ENCODE measurements around the gene NDUFB3.
"Not testable (repeated sequence)": the region's sequence is repeated elsewhere in the genome, so short reads cannot be mapped to it uniquely, and the experiment has no call there.

The NDUFB3 gene

DNA sequence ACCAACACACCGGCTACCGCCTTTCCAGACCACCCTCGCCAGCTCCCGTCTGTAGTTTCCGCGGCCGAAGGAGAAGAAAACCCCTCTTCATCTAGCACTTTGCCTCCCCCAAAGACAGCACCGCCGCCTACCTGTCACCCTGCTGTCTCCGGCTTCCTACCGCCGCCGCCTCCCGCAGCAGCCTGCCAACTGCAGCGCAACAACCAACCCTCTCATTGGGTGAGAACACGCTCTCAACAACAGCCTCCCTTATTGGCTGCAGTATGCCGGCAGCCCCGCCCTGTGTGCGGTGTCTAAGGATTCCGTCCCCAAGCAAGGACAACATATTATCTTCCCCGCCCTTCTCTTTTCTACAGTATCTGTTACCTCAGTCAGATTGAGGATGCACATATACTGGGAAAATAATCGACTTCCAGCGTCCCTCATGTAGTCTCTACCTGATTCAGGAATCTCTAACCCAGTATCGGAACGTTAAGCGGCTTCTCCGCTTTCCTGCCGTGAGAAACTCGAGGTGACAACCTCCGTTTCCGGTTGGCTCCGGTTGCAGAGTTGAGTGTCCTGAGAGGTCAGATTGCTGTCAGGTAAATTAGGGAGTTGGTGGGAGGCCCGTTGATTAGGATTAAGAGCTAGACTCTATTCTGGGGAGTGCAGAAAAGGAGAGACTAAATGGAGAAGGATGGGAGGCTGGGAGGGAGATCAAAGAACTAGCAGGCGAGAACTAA, at the start of gene NDUFB3, which contains the start of gene HYCC2:
Gene NDUFB3 (plus strand): TSS at position 523 of the 722 bp plus-strand sequence. CDS start 6,882 bp downstream, outside the sequence.
Gene HYCC2 (minus strand): TSS at position 193 of the 722 bp plus-strand sequence. CDS start 47,662 bp downstream, outside the sequence.
- peak; percentile 41 to 99 (median 86) for DNase-seq

DNA sequence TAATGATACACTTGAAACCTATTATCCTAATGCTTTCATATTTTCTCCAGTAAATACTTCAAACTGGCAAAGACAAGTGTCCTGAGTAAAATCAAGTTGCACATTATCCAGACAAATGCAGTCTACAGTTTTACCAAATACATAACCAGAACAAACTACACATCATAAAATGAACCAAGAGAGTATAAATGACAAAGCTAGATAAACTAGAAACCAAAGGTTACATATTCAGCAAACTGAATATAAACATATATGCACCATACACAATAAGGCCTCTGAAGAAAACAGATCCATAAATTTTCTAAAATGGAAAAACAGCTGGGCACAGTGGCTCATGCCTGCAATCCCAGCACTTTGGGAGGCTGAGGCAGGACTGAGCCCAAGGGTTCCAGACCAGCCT, 47.3 kb upstream of the NDUFB3 start:
- no peak for DNase-seq

DNA sequence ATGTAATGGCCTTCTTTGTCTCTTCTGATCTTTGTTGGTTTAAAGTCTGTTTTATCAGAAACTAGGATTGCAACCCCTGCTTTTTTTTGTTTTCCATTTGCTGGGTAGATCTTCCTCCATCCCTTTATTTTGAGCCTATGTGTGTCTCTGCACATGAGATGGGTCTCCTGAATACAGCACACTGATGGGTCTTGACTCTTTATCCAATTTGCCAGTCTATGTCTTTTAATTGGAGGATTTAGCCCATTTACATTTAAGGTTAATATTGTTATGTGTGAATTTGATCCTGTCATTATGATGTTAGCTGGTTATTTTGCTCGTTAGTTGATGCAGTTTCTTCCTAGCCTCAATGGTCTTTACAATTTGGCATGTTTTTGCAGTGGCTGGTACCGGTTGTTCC, 37.4 kb upstream of the NDUFB3 start:
- DNase-seq, result not testable (repeated sequence)

- DNase-seq, result not testable (repeated sequence)
These were observed 33.4 kb upstream of the NDUFB3 start for GRCh38 chr2:201038361-201038760.

- DNase-seq, result no peak
These were observed 32.9 kb upstream of the NDUFB3 start for GRCh38 chr2:201038855-201039254.

DNA sequence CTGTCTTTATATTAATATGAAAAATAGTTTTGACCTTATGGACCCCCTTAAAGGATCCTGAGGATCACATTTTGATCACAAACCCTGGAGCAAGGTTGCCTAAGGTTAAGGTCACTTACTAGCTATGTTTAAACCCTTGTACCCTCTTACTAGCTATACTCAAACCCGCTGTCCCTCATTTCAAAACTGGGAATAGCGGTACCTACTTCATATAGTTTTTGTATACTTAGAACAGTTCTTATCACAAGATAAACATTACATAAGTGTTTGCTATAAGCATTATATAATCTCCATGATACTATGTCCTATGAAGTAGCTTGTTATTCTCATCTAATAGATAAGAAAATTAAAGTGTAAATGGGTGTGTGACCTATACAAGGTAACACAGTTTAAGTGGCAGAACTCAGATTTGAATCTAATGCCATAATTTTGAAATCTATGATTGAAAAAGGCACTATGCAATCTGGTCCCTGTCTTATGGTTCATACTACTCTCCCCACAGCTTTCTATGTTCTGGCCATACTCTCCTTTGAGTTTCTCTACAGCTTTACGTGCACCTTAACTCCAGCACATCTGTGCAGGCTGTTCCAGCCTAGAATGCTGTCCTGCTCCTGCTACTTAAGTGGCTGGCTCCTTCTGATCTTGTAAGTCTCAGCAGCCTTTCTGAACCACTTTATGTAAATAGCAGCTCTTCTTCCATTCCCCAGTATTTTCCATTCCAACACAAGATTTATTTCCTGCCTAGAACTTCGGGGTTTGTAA, 30.8 kb upstream of the NDUFB3 start:
- no peak for DNase-seq

DNA sequence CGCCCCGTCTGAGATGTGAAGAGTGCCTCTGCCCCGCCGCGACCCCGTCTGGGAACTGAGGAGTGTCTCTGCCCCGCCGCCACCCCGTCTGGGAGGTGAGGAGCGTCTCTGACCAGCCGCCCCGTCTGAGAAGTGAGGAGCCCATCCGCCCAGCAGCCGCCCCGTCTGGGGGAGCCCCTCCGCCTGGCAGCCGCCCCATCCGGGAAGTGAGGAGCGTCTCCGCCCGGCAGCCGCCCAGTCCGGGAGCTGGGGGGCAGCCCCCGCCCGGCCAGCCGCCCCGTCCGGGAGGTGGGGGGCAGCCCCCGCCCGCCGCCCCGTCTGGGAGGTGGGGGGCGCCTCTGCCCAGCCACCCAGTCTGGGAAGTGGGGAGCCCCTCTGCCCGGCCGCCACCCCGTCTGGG, 29.4 kb upstream of the NDUFB3 start:
- not testable (repeated sequence) for DNase-seq

DNA sequence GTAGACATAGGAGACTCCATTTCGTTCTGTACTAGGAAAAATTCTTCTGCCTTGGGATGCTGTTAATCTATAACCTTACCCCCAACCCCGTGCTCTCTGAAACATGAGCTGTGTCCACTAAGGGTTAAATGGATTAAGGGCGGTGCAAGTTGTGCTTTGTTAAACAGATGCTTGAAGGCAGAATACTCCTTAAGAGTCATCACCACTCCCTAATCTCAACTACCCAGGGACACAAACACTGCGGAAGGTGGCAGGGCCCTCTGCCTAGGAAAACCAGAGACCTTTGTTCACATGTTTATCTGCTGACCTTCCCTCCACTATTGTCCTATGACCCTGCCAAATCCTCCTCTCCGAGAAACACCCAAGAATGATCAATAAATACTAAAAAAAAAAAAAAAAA, 28.8 kb upstream of the NDUFB3 start:
- DNase-seq, result not testable (repeated sequence)

DNA sequence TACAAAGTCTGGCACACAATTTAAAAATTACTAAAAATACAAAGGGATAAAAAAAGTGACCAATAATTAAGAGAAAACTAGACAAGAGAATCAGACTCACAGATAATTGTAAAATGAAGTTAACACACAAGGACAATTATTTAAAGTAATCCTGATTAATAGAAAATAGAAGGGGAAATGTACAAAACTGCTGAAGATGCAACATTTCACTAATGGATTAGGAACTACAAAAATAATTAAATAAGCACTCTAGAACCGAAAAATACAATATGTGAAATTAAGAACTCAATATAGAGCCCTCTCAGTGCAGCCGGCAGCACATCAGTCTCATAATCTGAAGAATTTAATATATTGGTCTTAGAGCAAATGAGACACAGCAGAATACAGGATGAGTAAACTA, 24.9 kb upstream of the NDUFB3 start:
- no peak for DNase-seq

GRCh38 chr2:201049455-201049854, 22.3 kb upstream of the NDUFB3 start:
- DNase-seq, result no peak

- peak in 1 of 51 donors; percentile 0 for DNase-seq
These were observed 14.7 kb upstream of the NDUFB3 start for GRCh38 chr2:201057087-201057521.

DNA sequence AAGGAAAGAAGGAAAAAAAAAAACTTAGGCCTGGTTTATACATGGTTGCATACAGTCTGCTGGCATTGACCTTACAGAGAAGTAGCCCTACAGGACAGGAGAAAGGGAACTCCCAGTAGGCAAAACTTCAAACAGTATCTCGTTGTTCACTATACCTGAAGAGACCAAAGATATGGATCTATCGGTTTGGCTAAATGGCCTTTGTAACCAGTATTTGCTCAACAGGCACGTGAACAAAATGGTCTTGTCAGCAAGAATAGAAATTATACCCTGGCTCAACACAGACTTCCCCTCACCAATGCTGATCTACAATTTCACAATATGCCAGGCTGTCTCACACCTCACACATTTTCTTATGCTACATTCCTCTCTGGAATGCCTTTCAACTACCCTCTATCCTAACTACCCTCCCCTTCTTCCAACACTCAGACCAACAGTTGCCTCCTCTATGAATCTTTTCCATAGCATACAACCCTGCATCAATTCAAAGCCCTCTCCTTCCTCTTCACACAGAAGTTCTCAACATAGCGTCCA, 14.0 kb upstream of the NDUFB3 start:
- DNase-seq, result no peak

DNA sequence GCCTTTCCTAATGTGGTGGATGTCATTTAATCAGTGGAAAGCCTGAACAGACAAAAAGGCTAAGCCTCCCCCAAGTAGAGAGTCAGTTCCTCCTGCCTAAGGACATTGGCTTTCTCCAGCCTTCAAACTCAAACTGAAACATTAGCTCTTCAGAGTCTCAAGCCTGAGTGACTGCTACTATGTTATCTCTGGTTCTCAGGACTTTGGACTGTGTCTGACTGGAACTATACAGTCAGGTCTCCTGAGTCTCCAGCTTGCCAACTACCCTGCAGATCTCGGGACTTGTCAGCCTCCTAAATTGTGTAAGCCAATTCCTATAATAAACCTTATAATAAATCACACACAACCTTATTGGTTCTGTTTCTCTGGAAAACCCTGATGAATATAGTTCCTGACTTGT, 12.9 kb upstream of the NDUFB3 start:
- DNase-seq, result no peak

- DNase-seq, result no peak
These were observed 11.6 kb upstream of the NDUFB3 start for GRCh38 chr2:201059961-201060755.

- DNase-seq, result not testable (repeated sequence)
These were observed 8.3 kb upstream of the NDUFB3 start for GRCh38 chr2:201063516-201063915.

DNA sequence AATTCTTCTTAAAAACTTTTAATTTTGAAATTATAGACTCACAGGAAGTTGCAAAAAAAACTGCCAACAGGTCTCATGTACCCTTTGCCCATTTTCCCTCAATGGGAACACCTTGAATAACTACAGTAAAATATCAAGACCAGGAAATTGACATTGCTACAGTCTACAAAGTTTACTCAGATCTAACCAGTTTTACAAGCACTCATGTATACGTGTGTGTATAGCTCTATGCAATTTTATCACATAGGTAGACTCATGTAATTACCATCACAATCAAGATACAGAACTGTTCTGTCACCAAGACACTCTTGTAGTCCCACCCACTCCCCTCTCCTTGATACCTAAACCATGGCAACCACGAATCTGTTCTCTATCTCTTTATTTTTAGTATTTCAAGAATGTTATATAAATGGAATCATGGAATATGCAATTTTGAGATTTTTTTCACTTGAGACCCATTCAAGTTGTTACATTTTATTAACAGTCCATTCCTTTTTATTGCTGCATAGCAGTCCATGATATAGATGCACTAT, 6.9 kb upstream of the NDUFB3 start:
- peak in 1 of 51 donors; percentile 7 for DNase-seq

DNA sequence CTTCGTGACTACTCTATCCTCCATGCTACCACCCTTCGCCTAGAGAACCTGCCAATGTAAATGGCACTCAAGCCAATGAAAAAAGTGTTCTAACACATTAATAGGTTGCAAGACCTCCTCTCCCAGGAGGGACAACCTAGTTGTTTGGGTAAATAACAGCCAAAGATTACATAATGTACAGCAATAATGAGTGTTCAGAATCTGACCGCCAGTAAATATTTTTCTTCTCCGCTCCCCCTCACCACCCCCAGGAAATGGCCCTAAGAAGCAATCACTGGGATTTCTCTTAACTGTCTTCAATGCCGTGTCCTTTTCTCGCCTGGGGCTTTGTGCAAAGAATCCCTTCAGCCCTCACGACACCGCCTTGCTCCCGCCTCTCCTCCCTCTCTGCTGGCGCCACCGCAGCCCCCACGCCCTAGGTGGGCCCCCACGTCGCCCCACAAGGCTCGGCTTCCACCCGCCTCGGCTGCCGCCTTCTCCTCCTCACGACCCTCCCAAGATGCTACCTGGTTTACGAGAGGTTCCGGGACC, 788 bp upstream of the NDUFB3 start:
- peak in 3 of 51 donors; percentile 18 to 68 (median 39) for DNase-seq

- DNase-seq, result no peak
These were observed 365 bp downstream of the NDUFB3 start for GRCh38 chr2:201072201-201072530.

DNA sequence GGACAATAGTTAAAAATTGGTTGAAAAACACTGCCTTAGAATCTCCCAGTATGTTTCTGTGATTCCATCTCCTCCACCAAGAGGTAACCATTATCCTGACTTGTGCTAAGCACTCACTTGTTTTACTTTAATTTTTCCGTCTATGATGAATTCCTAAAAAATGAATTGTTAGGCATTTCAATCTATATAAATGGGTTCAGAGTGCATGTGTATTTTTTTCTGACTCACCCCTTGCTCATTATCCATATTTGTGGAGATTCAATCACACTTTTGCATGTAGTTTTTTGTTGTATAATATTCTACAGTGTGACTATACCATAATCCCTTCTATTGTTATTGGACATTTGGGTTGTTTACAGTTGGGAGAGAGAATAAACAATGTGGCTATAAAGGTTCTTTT, 1.3 kb downstream of the NDUFB3 start:
- no peak for DNase-seq

DNA sequence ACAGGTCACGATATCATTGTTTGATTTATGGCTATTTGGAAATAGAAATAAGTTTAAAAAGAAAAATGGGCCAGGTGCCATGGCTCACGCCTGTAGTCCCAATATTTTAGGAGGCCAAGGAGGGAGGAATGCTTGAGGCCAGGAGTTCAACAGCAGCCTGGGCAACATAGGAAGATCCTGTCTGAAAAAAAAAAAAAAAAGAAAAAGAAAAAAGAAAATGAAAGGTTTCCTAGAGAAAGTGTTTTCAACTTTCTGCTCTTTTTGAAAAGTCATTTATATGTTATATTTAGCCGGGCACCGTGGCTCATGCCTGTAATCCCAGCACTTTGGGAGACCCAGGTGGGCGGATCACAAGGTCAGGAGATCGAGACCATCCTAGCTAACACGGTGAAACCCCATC, 3.2 kb downstream of the NDUFB3 start:
- no peak for DNase-seq

DNA sequence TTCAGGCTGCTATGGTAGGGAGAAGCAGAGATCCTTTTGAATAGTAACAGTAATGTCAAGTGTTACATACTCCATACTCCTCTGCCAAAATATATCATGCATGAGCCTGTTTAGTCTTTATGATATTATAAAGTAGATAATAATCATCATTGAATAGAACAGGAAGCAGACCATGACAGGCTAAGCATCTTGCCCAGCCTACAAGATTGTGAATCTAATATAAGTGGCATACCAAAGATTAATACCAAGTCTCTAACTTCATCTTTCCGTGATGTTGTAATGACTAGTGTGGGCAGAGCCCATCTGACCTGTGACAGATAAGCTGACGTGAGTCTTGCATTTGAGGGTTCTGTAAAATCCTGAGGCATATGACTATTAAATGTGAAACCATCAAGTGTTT, 13.1 kb downstream of the NDUFB3 start:
- DNase-seq, result no peak

All from hypothalamus (tissue), 51 donors.